Thyroid gland (tissue), 4 donors: Measurements from ENCODE around the gene SPOPL. TPM values are rescaled to one million over a fixed set of nuclear protein-coding genes. Genes with fewer than 3 reads are reported as not detected.

ENCODE experiments used
- DNase-seq, 2 donors: peaks; one replicate each; pipeline ENCODE4 v3.0.0-alpha.2; 2019
- H3K27ac ChIP-seq, 3 donors: fragments of 200-600 bp; sonication (generic); 1 replicate in 2 of 3; 2 replicates in 1 of 3; pipeline ENCODE4 v1.5.1; 2016 to 2019; ENCODE audit warnings: mild to moderate bottlenecking in 1 of 3, moderate library complexity in 1 of 3
- H3K27me3 ChIP-seq: fragments of 200-600 bp; sonication (generic); one replicate; pipeline ENCODE4 v1.5.1; 2019
- H3K36me3 ChIP-seq, 2 donors: fragments of 200-600 bp; sonication (generic); one replicate each; pipeline ENCODE4 v1.5.1; 2016 to 2019
- H3K4me1 ChIP-seq, 2 donors: fragments of 200-600 bp; sonication (generic); one replicate each; pipeline ENCODE4 v1.5.1; 2017 to 2019
- H3K4me3 ChIP-seq, 3 donors: fragments of 200-600 bp; sonication (generic); replicated peaks in 1 of 3; 1 replicate in 2 of 3; 2 replicates in 1 of 3; pipeline ENCODE4 v1.5.1; 2016; ENCODE audit warnings: mild to moderate bottlenecking in 1 of 3
- H3K9me3 ChIP-seq: fragments of 200-600 bp; sonication (generic); one replicate; pipeline ENCODE4 v1.5.1; 2017
- POLR2A ChIP-seq, 2 donors: fragments of 450-650 bp; IDR thresholded peaks; one replicate each; pipeline ENCODE4 v1.6.1; 2017; ENCODE audit warnings: antibody characterized with exemption in 2 of 2, mild to moderate bottlenecking in 2 of 2, moderate library complexity in 1 of 2
- WGBS, 2 donors: methylation state at CpG; one replicate each; pipeline ENCODE4 v1.1.5; 2017; 5-methylcytosine and 5-hydroxymethylcytosine counted together
- intact Hi-C: fragments of 100-400 bp; cut with DNase I; formaldehyde crosslinking; loops from one replicate; pipeline ENCODE4 v1.15.1; 2023
- total RNA-seq, 4 donors: library from RNA; depleted of rRNA; stranded (reverse); fragments of >200 nt; gene quantifications; one replicate each; pipeline ENCODE4 v1.2.3, GENCODE V29; 2016
- TF ChIP-seq, protein P1 (sequence below), 6 experiments: fragments of 200-600 bp in 3 of 6; fragments of 450-650 bp in 3 of 6; sonication (generic) in 3 of 6; IDR thresholded peaks; one replicate each; pipeline ENCODE4 v1.5.1; 2016 to 2019; ENCODE audit warnings: antibody characterized with exemption in 6 of 6, mild to moderate bottlenecking in 2 of 6, inconsistent platforms in 1 of 6, moderate library complexity in 1 of 6

The SPOPL gene
- total RNA-seq, 4 donors from 2014 or later, result 18.0 to 32.7 (median 24.0) TPM

DNA sequence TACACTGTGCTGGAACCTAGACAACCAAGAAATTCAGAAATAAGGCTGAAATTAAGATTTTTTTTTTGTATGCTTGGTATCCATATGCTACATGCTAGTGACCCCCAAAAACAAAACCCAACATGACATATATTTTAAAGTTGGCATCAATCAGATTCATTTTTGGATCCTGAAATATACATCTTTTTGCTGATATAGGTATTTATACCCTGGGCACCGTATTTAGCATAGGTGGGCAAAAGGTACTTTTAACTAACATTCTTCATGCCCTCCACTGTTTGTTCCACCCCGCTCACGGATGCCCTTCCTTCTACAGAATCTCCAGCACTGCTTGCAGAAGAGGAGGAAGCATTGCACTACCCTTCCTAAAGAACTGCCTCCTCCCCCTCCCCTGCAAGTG lies 52.6 kb downstream of the SPOPL start:
- TF ChIP-seq, protein P1, sequence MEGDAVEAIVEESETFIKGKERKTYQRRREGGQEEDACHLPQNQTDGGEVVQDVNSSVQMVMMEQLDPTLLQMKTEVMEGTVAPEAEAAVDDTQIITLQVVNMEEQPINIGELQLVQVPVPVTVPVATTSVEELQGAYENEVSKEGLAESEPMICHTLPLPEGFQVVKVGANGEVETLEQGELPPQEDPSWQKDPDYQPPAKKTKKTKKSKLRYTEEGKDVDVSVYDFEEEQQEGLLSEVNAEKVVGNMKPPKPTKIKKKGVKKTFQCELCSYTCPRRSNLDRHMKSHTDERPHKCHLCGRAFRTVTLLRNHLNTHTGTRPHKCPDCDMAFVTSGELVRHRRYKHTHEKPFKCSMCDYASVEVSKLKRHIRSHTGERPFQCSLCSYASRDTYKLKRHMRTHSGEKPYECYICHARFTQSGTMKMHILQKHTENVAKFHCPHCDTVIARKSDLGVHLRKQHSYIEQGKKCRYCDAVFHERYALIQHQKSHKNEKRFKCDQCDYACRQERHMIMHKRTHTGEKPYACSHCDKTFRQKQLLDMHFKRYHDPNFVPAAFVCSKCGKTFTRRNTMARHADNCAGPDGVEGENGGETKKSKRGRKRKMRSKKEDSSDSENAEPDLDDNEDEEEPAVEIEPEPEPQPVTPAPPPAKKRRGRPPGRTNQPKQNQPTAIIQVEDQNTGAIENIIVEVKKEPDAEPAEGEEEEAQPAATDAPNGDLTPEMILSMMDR (IDR thresholded peaks at IDR 0.05), result no peak
- TF ChIP-seq POLR2A (IDR thresholded peaks at IDR 0.05), result no peak
- intact Hi-C loops, result no loop called here
- Histone ChIP-seq H3K27me3 (no peaks in the 10 kb centered on the region), H3K27ac (no peak overlapping the region), H3K4me3 (no peak overlapping the region), H3K36me3 (no peaks in the 10 kb centered on the region), H3K4me1 (no peaks in the 10 kb centered on the region), H3K9me3 (no peaks in the 10 kb centered on the region)
- 98 to 100% methylated on average over 3 of the region's 3 CpGs for WGBS, 2 donors
- no peak for DNase-seq

DNA sequence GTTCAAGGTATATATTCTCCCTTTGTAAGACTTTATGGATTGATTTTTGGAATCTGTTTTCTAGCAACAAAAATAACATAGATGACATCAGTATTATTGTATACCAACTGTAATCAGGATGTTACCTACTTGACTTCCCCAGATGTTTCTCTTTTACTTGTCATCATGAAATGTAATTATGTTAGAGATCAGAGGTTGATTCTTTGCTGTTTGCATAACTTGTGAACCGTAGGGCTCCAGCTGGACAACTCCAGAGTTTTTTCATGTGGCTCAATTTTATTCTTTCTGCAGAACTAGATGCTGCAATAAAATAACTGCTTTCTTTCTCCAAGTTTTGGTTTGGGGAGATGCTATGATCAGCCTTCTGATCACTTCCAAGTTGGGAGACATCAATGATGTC lies 58.1 kb downstream of the SPOPL start:
- Histone ChIP-seq H3K4me3 (no peak overlapping the region), H3K27me3 (no peaks in the 10 kb centered on the region), H3K36me3 (peaks cover under 1 to 5% of the 10 kb centered on the region in 2 donors), H3K4me1 (no peaks in the 10 kb centered on the region), H3K27ac (no peak overlapping the region), H3K9me3 (no peaks in the 10 kb centered on the region)
- 65 to 83% methylated on average over 1 of the region's 1 CpG for WGBS, 2 donors
- intact Hi-C loops, result no loop called here
- no peak for DNase-seq
- TF ChIP-seq, protein P1 (IDR thresholded peaks at IDR 0.05), result no peak
- TF ChIP-seq POLR2A (IDR thresholded peaks at IDR 0.05), result no peak

DNA sequence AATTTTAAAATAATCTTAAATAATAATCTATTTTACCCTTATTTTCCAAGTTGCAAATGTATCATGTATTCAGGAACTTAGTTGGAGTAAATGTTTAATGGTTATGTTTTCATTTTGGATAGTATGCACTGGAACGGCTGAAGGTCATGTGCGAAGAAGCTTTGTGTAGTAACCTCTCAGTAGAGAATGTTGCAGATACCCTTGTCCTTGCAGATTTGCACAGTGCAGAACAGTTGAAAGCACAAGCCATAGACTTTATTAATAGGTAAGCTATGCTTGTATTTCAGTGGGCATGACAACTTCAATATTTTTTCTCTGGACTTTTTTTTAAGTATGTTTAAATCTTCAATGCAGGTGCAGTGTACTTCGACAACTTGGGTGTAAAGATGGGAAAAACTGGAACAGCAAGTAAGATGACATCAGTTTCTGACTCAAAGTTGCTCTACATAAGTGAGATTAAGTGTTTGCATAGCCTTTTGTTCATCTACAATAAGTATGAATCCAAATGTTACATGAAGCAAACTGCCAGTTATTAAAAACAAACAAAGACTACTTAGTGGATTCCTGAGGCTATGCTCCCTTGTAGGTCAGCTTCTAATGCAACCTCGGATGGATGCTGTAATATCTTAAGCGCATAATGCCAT lies 63.1 kb downstream of the SPOPL start:
- intact Hi-C loops, result no loop called here
- no peak overlapping the region for H3K27ac ChIP-seq
- H3K9me3 ChIP-seq, result no peaks in the 10 kb centered on the region
- TF ChIP-seq POLR2A (IDR thresholded peaks at IDR 0.05), result no peak
- TF ChIP-seq, protein P1 (IDR thresholded peaks at IDR 0.05), result no peak
- no peak overlapping the region for H3K4me3 ChIP-seq
- no peaks in the 10 kb centered on the region for H3K27me3 ChIP-seq
- no peak for DNase-seq
- WGBS, 2 donors, result 88% methylated on average over 5 of the region's 5 CpGs
- H3K36me3 ChIP-seq, result peaks cover 10 to 12% of the 10 kb centered on the region in 2 donors
- H3K4me1 ChIP-seq, result no peaks in the 10 kb centered on the region

DNA sequence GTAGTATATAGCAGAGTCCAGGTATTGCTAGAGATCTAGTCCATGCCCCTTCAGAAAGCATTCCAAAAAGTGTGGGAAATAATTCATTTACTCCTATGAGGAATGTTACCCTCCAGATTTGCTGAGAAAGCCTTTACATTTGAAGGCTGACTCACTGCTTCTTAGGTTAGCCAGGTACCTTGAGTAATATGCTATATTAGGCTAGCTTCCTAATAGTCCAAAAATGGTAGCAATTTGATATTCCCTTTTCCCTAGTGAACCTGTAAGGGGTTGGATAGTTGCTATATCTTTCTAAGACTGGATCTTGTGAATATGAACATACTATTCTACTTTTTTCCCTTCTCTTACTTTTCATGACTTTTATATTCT lies 63.6 kb downstream of the SPOPL start:
- H3K27me3 ChIP-seq, result no peaks in the 10 kb centered on the region
- no peak for DNase-seq
- no peak overlapping the region for H3K4me3 ChIP-seq
- TF ChIP-seq, protein P1 (IDR thresholded peaks at IDR 0.05), result no peak
- no peak for TF ChIP-seq POLR2A (IDR thresholded peaks at IDR 0.05)
- peaks cover 10 to 12% of the 10 kb centered on the region in 2 donors for H3K36me3 ChIP-seq
- no peaks in the 10 kb centered on the region for H3K4me1 ChIP-seq
- no peak overlapping the region for H3K27ac ChIP-seq
- intact Hi-C loops, result no loop called here
- no peaks in the 10 kb centered on the region for H3K9me3 ChIP-seq

DNA sequence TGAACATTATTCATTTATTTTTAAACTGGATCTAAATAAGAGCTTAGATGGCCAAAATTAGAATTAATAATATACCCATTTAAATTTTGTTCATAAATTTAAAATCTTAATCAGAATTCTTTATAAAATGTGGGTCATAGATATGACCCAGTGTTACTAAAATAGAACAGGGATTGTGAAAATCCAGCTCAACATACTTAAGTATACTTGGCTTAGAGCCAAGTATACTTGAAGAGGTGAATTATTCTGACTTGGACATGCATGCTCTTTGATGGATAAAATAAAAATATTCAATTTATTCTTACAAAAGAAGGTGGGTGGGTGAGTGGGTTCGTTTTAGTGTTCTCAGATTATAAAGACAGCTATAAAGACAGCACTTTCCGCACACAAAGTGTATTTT lies 70.7 kb downstream of the SPOPL start:
- H3K4me1 ChIP-seq, result peaks cover 0 to 5% of the 10 kb centered on the region in 2 donors
- H3K27me3 ChIP-seq, result no peaks in the 10 kb centered on the region
- TF ChIP-seq POLR2A (IDR thresholded peaks at IDR 0.05), result no peak
- TF ChIP-seq, protein P1 (IDR thresholded peaks at IDR 0.05), result no peak
- H3K27ac ChIP-seq, result no peak overlapping the region
- WGBS, 2 donors, result 70 to 73% methylated on average over 2 of the region's 2 CpGs
- intact Hi-C loops, result no loop called here
- no peaks in the 10 kb centered on the region for H3K9me3 ChIP-seq
- no peak for DNase-seq
- H3K36me3 ChIP-seq, result peaks cover 0 to 3% of the 10 kb centered on the region in 2 donors
- no peak overlapping the region for H3K4me3 ChIP-seq
